NCI-H345 (cell line): ENCODE data around the gene POPDC3.
"Not testable (repeated sequence)": the region's sequence is repeated elsewhere in the genome, so short reads cannot be mapped to it uniquely, and the experiment has no call there.

Source experiments
- DNase-seq: peaks from one replicate; lab custom pipeline; 2025; lab: John Stamatoyannopoulos, UW

The POPDC3 gene

DNA sequence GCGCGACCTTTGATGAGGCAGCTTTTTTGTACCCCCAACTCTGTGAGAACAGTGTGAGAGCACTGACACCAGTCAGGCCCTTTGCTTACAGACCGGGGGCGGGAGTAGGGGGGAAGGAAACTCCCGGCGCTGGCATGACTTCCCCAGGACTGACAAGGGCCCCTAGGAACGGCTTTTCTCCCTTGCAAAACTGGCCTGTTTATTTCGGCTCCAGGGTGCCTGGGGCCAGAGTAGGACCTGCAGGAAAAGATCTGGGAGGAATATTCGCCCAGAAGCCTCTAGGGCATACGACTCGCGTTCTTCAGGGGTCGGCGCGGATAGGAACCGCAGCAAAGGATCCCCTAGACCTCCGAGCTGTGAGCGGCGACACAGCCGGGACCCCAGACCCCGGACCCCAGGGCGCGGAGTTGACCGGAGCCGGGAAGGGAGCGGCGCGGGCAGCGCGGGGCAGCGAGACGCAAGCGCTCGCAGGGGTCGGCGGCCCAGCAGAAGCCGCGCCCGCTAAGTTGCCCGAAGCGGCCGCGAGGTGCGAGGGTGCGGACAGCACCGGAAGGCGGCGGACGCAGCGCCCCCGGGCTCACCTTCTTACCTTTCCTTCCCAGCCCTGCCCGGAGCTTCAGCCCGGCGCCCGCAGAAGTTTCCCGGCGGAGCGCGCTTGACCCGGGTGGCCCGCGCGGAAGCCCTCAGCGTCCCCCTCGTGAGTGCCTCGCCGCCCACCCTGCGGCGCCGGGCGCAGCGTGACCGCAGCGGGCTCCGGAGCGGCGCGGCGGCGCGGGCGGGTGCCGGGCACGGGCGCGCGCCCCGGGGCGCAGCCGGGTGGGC is at the start of gene POPDC3:
Gene POPDC3 (minus strand): TSS at position 771 of the 822 bp plus-strand sequence. CDS start 18,105 bp downstream, outside the sequence.
- DNase-seq = no peak

DNA sequence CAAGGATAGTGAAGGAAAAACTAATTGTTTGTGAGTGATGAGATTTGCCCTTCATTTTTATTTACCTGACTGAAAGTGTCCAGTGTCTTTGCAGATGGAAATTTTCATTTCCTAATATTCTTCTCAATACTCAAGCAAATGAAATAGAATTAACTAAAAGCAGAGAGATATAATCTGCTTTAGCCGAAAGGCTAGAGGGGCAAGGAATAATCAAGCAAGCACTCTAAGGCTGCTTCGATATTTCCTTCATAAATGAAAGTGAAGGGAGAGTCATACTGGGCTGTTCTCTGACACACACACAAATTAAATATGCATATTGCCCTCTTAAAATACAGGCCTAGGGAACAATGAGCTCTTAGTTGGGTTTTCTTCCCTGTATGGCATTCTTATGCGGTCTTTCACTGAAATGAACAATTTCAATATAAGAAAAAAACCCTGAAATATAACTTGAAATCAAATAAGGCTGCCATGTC is 47.5 kb upstream of the POPDC3 start:
- DNase-seq = no peak

DNA sequence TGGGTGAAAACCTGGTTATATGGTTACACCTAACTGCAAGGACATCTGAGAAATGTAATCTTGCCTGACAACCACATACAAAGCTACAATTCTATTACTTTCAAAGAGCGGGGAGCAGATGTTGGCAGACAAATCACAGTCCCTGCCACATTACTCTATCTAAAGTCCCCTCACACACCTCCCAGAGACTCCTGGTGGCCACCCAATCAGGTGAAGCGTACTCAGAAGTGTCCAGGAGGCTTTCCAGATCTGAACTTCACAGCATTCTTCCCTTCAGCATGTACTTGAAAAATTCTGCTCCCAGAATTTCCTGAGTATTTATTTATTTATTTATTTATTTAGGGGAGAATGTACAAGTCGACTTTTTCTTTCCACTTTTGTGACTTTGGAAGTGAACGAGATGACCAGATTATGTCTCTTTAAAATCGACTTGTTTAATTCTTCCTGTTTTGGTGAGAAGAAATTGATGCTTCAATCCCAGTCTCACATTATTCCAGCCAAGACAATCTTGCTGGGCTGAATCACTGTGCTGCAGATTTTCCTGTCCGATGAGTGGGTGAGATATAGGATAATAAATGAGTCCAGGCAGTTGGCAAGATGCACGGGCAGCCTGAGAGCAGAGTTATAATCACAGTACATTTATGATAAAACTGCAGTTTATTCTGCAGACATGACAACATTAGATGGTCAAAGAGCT is 46.9 kb upstream of the POPDC3 start:
- DNase-seq = no peak

DNA sequence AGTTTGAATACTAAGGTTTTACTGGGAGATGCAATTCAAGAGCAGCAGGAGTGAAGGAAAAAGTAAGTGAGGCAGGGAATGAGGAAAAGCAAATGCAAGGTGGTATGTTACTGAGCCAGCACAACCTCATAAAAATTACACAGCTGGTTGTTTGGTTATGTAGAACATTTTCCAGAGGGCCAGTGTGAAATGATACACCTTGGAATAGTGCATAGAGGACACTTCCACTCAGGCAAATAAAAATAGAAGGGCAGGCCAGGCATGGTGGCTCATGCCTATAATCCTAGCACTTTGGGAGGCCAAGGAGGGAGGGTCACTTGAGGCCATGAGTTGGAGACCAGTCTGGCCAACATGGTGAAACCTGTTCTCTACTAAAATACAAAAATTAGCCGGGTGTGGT is 43.4 kb upstream of the POPDC3 start:
- DNase-seq = no peak

DNA sequence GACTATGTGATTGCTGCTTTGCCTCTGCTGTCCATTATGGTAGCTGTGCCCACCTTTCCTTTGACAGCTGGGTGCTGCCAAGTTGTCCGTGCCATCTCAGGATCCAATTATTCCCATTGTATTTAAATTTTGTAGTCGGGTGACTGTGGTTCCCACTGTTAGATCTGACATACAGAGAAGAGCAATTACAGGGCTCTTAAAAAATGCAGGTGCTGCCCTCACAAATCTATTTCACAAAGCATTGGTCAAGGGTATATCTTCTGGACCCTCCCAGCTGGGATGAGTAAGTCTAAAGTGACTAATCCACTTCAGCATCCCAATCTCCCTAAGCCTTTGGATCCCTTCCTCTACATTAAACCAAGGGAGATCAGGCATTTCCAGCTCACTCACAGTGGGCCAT is 41.4 kb upstream of the POPDC3 start:
- not testable (repeated sequence) for DNase-seq

GRCh38 chr6:105220186-105220585 is 40.4 kb upstream of the POPDC3 start:
- no peak for DNase-seq

GRCh38 chr6:105219218-105219617 is 39.4 kb upstream of the POPDC3 start:
- DNase-seq = not testable (repeated sequence)

DNA sequence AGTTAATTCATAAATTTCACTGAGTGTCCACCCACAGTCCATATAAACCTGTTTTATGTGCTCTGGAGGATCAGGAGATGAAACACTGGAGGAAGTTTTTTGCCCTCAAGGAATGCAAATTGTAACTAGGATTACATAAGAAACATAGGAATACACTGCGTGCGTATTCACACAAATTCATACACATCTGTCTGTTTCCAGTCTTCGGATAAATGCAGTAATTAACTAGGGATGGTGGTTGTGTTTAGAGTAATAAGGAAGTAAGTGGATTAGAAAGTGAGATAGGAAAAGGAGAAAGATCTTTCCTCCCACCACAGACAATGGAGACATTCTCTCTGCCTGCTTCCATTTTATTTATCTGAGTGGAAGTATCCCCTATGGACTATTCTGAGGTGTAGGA is 35.7 kb upstream of the POPDC3 start:
- no peak for DNase-seq

GRCh38 chr6:105214668-105215067 is 34.9 kb upstream of the POPDC3 start:
- no peak for DNase-seq

DNA sequence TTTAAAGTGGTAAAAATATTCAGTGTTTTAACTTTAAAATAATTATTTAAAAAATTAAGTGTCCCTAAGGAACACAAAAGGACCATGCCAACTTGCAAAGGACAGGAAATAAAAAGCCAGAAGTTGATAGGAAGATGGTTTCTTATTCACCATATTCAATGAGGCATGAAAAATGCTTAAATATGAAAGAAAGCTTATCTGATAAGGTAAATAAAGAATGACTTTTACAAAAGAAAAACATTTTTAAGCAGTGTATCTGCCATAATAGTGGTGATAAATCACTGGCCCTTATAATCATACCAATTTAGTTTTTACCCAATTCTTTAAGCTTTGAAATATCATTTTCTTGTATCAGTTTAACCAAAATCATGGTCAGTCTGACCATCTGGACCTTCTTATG is 33.5 kb upstream of the POPDC3 start:
- no peak for DNase-seq

DNA sequence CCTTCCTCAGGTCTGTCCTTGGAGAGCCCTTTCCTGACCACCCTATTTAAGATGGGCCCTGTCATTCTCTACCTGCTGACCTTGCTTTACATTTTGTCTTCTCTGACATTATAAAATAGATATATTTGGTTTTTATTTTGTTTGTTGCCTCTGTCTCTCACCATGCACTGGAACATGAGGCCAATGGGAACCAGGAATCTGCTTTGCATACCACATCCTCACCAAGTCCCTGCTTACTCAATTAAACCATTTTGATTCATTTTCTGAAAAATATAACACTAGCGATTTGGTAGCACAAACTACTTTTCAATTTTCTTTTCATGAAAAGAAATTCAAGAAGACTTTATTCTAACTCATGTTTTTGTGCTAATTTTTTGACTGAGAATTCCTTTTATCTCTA is 32.8 kb upstream of the POPDC3 start:
- no peak for DNase-seq

DNA sequence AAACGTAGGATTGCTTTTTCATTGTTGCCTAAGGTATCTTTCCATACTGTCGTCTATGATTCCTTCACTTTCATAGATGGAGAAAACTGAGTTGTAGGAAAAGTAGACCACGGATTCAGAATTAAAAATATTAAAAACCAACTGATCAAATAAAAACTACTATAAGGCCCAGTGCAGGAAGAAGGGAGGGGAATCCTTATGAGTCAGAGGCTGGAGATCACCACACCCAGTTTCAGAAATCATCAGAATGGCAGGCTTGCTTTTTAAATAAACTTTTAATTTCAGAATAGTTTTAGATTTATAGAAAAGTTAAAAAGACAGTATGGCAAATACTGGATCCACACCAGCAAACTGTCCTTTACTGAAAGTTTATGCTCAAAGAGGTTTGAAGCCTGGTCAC is 32.0 kb upstream of the POPDC3 start:
- no peak for DNase-seq

DNA sequence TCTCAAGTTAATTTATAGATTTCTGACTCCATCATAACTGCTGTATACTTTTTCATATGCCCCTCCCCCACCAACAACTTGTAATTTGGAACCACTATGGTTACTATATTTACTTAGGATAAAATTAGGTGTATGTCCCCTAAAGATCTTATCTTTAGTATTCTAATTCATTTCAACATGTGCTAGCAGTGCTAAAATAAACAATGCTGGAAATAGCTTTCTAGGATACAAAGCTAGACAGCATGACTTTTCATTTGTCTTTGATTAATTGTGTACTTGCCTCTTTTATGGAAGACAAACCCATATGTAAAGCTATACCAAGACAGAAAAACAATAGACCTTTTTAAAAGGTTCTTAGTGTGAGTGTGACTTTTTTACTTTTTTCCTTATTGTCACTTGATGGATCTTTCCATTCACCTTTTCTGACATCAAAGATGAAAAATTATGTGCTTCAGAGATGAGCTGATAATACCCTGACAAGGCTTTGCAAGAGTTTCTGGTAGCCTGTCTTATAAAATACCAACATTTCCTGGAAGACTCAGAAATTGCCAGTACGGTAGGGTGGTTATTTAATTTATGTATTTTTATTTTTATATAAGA is 31.2 kb upstream of the POPDC3 start:
- no peak for DNase-seq

DNA sequence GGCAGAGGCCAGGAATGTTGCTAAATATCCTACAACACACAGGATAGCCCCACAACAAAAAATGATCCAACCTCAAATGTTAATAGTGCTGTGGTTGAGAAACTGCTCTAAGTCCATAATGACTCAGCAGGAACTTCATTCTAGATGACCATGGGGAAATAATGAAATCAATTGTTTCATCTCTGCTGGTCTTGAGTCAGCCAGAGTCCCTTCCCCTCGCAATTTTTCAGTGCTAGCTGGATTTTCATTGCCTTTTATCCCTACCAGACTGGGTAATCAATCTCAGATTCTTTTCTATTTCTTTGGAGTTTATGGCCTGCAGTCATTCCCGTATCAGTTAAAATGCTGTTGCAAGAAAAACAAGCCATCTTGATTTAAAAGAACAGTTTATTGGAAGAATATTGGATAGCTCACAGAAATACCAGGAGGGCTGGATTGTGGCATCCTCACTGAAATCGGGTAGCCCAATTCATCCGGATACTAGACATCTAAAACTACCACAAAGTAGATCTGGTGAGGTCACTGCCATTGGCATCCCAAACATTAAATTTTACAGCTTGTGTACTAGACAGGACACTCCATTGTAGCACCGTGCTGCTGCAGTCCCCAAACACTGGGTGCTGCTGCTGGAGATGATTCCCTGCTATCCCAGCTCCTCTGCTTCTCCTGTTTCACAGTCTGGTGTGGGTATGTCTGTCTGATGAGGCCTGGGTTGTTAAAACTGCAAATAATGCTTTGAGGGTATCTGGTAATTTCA is 30.3 kb upstream of the POPDC3 start:
- no peak for DNase-seq

GRCh38 chr6:105207524-105208269 is 27.9 kb upstream of the POPDC3 start:
- no peak for DNase-seq

DNA sequence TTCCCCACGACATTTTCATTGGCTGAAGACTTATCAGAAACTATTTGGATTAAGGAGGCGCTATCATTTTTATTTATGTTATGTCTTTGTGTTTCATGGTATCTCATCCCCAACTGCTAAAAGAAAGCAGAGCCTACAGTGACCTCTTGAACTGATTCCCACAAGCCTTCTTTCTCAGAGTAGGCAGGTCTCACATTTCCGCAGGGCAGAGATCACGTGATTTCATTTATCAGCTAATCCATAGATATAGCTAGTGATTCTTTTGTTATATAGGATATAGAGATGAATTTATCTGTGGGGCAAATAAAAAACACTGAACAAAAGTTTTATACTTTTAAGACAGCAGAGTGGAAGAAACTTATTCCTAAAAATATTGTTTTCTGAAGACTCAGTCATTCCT is 25.0 kb upstream of the POPDC3 start:
- DNase-seq = no peak

DNA sequence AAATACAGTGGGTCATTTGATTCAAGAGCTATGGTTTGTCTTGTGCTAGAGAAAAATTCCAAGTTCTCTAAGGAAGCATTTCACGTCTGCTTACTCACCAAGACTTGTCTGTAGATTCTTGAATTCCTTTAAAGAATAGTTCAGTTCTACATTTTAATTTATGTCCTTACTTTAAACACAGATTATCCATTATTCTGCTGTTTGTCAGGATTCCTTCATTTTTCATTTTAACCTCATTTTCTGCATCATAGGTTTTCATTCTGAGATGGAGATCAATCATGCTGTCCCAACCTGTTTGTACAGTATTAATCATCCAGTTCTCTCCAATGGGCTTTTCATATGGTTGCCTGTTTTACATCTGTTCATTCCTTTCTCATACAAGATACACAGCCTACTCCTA is 24.5 kb upstream of the POPDC3 start:
- no peak for DNase-seq

- DNase-seq = no peak
Observed at GRCh38 chr6:105202486-105202885, 22.7 kb upstream of the POPDC3 start.

- DNase-seq = no peak
Observed at GRCh38 chr6:105200133-105200730, 20.4 kb upstream of the POPDC3 start.

DNA sequence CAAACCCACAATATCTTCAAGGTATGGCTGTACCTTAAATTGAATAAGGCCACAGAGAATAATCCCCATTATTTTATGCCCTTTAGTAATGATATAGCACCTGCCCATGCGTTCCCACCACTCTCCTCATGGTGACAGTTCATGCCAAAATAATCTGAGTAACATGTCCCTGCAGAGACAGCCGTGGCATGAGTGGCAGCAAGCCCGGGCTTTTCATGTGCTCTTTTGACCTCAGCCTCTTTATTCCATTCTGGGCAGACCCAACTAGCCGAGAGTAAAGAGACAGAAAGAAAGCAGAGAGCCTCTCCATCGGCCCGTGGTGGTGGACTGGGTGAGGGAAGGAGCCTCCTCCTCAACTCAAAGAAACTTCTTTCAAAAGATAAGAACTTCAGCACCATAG is 19.9 kb upstream of the POPDC3 start:
- no peak for DNase-seq

GRCh38 chr6:105196076-105196475 is 16.3 kb upstream of the POPDC3 start:
- no peak for DNase-seq
